ENCODE data around the gene PLEKHJ1.

The PLEKHJ1 gene

GRCh38 chr19:2269244-2270156 lies 33.4 kb upstream of the PLEKHJ1 start:
- DNase-seq, result peak; percentile 99

GRCh38 chr19:2268861-2269243 lies 32.7 kb upstream of the PLEKHJ1 start:
- no peak for DNase-seq

DNA sequence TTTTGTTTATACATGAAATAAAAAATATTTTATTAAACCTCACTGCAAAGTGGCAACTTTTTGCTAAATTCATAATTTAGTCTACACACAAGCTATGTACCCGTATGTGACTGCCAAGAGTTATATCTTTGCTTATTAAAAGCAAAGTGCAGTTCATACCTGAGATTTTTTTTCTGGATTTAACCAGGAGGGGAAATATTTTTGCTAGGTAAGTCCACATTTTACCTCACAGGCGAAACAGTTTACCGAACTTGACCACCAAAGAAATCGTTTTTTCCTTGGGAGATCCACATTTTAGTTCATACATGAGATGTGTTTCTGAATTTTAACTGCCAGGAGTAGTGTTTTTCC lies 32.3 kb upstream of the PLEKHJ1 start:
- DNase-seq, result no peak

GRCh38 chr19:2266183-2266993 lies 30.3 kb upstream of the PLEKHJ1 start:
- no peak for DNase-seq

DNA sequence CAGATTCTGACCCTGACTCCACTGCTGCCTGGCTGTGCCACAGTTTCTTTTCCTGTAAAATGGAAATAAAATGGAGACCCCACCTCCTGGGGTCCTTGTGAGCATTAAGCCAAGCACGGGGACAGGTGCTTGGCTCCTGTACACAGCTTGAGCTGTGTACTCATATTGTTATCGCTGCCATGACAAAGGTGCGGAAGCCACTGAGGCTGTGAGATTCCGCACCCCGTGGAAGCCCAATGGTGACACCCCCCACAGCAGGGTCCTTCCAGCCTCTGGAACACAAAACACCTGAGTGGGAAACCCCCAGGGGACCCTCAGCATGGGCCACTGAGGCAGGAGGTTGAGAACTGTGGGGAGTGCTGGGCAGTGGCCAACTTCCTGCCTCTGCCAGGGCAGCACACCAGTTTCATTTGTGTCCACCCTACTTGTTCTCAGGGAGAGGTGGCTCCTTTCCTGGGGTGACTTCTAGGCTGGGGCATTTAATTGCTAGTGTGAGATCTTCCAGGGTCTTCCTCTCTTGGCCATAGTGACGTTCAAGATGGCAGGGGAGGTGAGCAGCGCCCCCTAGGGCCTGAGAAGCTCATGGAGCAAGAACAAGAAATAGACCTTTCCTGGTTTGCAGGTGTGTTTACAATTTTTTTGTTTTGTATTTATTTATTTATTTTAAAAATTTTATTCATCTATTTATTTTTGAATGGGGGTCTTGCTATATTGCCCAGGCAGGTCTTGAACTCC lies 25.5 kb upstream of the PLEKHJ1 start:
- peak; percentile 57 for DNase-seq

DNA sequence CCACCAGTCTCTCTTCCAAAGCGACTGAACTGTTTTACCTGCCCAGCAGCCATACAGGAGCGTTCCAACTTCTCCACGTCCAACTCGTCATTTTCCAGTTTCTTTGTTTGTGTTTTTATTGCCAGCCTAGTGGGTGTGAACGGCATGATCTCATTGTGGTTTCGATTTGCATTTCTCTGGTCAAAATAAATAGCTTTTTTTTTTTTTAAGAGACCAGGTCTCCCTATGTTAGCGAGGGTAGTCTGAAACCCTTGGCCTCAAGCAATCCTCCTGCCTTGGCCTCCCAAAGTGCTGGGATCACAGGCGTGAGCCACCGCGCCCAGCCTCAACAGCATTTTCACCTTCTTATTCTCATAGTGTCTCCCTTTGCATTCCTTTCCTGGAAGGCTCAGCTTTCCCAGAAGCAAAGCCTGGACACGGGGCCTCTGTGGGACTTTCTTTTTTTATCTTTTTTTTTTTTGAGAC lies 24.2 kb upstream of the PLEKHJ1 start:
- no peak for DNase-seq

GRCh38 chr19:2259336-2259735 lies 23.2 kb upstream of the PLEKHJ1 start:
- no peak for DNase-seq

- DNase-seq, result no peak
Observed at GRCh38 chr19:2255982-2256685, 20.0 kb upstream of the PLEKHJ1 start, which contains the start of gene JSRP1. Gene JSRP1 (minus strand): TSS chr19:2256417. CDS start chr19:2255314, 1,103 bp downstream.

- DNase-seq, result no peak
Observed at GRCh38 chr19:2255112-2255845, 19.1 kb upstream of the PLEKHJ1 start.

- DNase-seq, result no peak
Observed at GRCh38 chr19:2254064-2254872, 18.1 kb upstream of the PLEKHJ1 start.

GRCh38 chr19:2253106-2254063 lies 17.3 kb upstream of the PLEKHJ1 start:
- peak; percentile 69 for DNase-seq

DNA sequence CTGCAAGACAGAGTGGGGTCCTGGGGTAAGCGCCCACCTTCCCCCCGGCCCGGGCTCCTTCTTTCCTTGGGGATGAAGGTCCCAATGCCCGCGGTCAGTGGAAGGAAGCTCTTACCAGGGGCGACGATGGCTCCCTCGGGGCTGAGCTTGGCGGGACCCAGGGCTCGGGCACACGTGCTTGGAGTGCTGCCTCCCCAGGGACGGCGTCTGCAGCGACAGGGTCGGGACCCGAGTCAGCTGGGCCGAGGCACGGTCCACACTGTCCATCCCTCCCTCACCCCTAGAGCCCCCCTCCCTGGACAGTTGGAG lies 16.6 kb upstream of the PLEKHJ1 start:
- DNase-seq, result no peak

DNA sequence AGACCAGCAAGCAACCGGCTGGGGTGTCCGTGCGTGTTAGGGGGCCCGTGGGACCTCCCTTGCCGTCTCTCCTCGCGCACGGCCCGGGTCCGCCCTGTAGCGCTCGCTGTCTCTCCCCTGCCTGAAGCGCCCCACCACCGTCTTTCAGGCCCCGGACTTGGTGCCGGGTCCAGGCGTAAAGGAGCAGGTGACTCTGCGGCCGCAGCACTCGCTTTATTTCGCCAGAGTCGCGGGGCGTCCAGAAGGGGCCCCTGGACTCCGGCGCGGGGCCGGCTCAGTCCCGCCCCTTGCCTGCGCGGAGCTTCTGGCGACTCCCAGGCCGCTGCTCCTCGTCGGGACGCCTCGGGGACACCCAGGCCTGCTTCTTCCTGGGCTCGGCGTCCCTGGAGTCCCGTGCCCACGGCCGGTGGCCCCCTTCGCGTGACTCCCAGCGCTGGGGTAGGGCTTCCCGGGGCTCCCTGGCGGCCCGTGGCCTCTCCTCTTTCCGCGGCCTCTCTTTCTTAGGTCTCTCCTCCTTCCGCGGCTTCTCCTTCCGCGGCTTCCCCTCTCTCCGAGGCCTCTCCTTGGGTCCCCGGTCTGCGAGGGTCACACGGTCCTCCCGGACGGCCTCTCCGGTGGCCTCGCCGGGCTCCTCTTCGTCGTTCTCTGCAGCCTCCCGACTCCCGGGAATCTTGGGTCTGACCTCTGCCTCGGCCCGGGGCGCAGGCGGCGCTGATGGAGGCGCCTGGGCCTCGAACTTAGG lies 16.1 kb upstream of the PLEKHJ1 start:
- no peak for DNase-seq

- peak; percentile 42 for DNase-seq
Observed at GRCh38 chr19:2251106-2252054, 15.3 kb upstream of the PLEKHJ1 start.

GRCh38 chr19:2250766-2251105 lies 14.6 kb upstream of the PLEKHJ1 start:
- DNase-seq, result no peak

DNA sequence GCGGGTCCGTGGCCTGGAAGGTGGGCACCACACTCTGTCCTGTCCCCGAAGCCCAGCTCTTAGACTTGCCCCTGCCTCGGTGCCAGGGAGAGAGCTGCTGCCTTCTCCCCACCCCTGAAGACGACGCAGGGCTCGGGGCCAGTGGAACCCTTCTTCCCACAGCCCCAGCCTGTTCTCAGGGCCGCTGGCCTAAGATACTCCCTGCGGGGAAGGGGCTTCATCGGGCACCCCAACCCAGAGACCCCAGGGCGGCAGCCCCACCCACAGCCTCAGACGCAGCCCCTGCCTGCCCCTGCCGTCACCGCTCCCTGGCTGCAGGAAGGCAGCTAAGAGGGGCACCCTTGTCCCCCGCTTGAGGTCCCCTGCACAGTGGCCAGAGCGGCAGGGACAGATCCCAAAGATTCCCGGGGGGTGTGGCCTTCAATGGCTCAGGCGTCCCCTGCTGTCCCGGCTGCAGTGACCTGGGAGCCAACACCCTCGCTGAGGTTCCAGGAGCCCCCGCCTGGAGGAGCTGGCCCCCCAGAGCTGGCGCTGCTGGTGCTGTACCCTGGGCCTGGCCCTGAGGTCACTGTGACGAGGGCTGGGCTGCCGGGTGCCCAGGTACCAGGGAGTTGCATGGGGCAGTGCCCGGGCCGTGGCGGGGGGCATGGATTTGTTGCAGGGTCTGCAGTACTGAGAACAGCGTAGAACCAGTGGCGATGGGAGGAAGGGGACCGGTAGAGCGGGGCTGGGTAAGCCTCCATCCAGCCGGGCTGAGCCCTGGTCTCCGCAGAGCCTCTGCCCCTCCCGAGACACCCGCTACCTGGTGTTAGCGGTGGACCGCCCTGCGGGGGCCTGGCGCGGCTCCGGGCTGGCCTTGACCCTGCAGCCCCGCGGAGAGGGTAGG lies 14.0 kb upstream of the PLEKHJ1 start:
- DNase-seq, result no peak
